Coronary artery (tissue), 2 donors: ENCODE measurements around the gene DAPK1.

Experiments
- DNase-seq: peaks from one replicate; pipeline ENCODE4 v3.0.0-alpha.2; 2017; ENCODE audit warnings: low spot score
- H3K27ac ChIP-seq, 2 donors: fragments of 200-600 bp; sonication (generic); one replicate each; pipeline ENCODE4 v1.5.1; 2016 to 2019
- H3K4me3 ChIP-seq: fragments of 200-600 bp; sonication (generic); 2 replicates; pipeline ENCODE4 v1.5.1; 2016; ENCODE audit warnings: mild to moderate bottlenecking, moderate library complexity
- CTCF ChIP-seq: fragments of 200-600 bp; sonication (generic); IDR thresholded peaks from one replicate; pipeline ENCODE4 v1.5.1; 2019; ENCODE audit warnings: antibody characterized with exemption

The DAPK1 gene

GRCh38 chr9:87712801-87713277 lies 215.2 kb downstream of the DAPK1 start:
- no peak for TF ChIP-seq CTCF
- no peak for DNase-seq
- Histone ChIP-seq H3K27ac (peak overlapping the region; percentile 66 to 82), H3K4me3 (no peak overlapping the region)

GRCh38 chr9:87713278-87713987 lies 215.8 kb downstream of the DAPK1 start:
- peak overlapping the region; percentile 55 for H3K4me3 ChIP-seq
- TF ChIP-seq CTCF: no peak
- peak overlapping the region; percentile 66 to 82 for H3K27ac ChIP-seq
- peak; percentile 95 for DNase-seq

GRCh38 chr9:87713988-87714330 lies 216.3 kb downstream of the DAPK1 start:
- DNase-seq: no peak
- H3K4me3 ChIP-seq: peak overlapping the region; percentile 55
- peak overlapping the region; percentile 66 to 82 for H3K27ac ChIP-seq

GRCh38 chr9:87714819-87715218 lies 217.2 kb downstream of the DAPK1 start:
- no peak for DNase-seq
- no peak overlapping the region for H3K4me3 ChIP-seq

More at GRCh38 chr9:87713988-87714330, 216.3 kb downstream of the DAPK1 start:
- no peak for TF ChIP-seq CTCF

GRCh38 chr9:87716141-87716540 lies 218.5 kb downstream of the DAPK1 start:
- TF ChIP-seq CTCF: no peak
- no peak overlapping the region for H3K27ac ChIP-seq

More at GRCh38 chr9:87714819-87715218, 217.2 kb downstream of the DAPK1 start:
- TF ChIP-seq CTCF: no peak
- H3K27ac ChIP-seq: peak overlapping the region; percentile 14 to 78

GRCh38 chr9:87717456-87717855 lies 219.8 kb downstream of the DAPK1 start:
- no peak overlapping the region for H3K4me3 ChIP-seq
- no peak for TF ChIP-seq CTCF
- H3K27ac ChIP-seq: no peak overlapping the region

More at GRCh38 chr9:87716141-87716540, 218.5 kb downstream of the DAPK1 start:
- no peak overlapping the region for H3K4me3 ChIP-seq
- DNase-seq: no peak

GRCh38 chr9:87718231-87718630 lies 220.6 kb downstream of the DAPK1 start:
- no peak overlapping the region for H3K4me3 ChIP-seq
- TF ChIP-seq CTCF: no peak
- DNase-seq: no peak
- H3K27ac ChIP-seq: no peak overlapping the region

More at GRCh38 chr9:87717456-87717855, 219.8 kb downstream of the DAPK1 start:
- DNase-seq: no peak
